OCI-LY7 (cell line): ENCODE measurements around the gene SIDT1.

Source experiments
- CTCF ChIP-seq: fragments of 200-600 bp; sonication (generic); conservative IDR thresholded peaks from 2 replicates; pipeline ENCODE4 v1.5.1; 2014; ENCODE audit warnings: mild to moderate bottlenecking, antibody characterized with exemption, low read length, moderate library complexity, mixed read lengths
- EZH2phosphoT487 ChIP-seq: fragments of 200-600 bp; sonication (generic); IDR thresholded peaks from 2 replicates; pipeline ENCODE4 v1.6.1; 2018; ENCODE audit warnings: low read depth, borderline replicate concordance, mild to moderate bottlenecking, mixed run types, antibody characterized with exemption, low read length, moderate library complexity, mixed read lengths

DNA sequence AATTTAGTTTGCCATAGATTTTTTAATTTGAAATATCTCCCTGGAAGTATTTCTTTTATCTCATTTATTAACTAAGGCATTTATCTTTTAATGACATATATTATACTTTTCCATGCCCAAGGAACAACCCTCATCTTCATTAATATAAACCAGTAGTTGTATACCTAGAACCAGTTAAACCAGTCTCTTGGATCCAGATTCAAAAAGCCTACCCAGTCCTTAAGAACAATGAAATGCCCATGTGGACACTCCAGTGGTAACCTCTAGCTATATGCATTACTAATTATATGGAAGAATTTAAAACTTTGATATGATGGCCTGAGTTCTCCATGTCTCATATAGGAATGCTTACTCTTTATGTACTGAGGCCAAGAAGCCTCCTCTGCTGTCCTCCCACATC lies 4.8 kb downstream of the SIDT1 start:
- TF ChIP-seq CTCF = no peak
- no peak for TF ChIP-seq EZH2phosphoT487
